GM12878 (cell line): ENCODE data around the gene AGMAT. TPM values are rescaled to one million over a fixed set of nuclear protein-coding genes. Genes with fewer than 3 reads are reported as not detected.

Source experiments
- ATF2 ChIP-seq: IDR thresholded peaks from 2 replicates; pipeline ENCODE4 v1.6.1; 2012; ENCODE audit warnings: low read length, inconsistent platforms
- ATF7 ChIP-seq: fragments of 450-650 bp; IDR thresholded peaks from 2 replicates; pipeline ENCODE4 v1.6.1; 2016; ENCODE audit warnings: low read depth, mild to moderate bottlenecking
- CBFB ChIP-seq: IDR thresholded peaks from 2 replicates; pipeline ENCODE4 v1.6.1; 2016; ENCODE audit warnings: antibody characterized with exemption, low read depth
- CTCF ChIP-seq, 3 experiments: IDR thresholded peaks in 2 of 3; conservative IDR thresholded peaks in 1 of 3; 2 replicates each; pipeline ENCODE4 v1.5.1; 2011; ENCODE audit warnings: low read depth in 3 of 3, low read length in 3 of 3, mild to moderate bottlenecking in 3 of 3, control low read depth in 2 of 3, moderate library complexity in 2 of 3, inconsistent platforms in 1 of 3, mixed read lengths in 1 of 3; ENCODE audit not compliant: control insufficient read depth in 2 of 3, insufficient read depth in 1 of 3; ENCODE audit errors: extremely low read depth in 1 of 3
- EP300 ChIP-seq, 2 experiments: fragments of 150-350 bp in 1 of 2; IDR thresholded peaks; 2 replicates each; pipeline ENCODE4 v1.6.1; 2011 to 2012; ENCODE audit warnings: low read depth in 2 of 2, low read length in 2 of 2, borderline replicate concordance in 1 of 2, improper control_type of control experiment in 1 of 2, inconsistent platforms in 1 of 2; ENCODE audit not compliant: control insufficient read depth in 1 of 2
- ETV6 ChIP-seq, 2 experiments: fragments of 450-650 bp in 1 of 2; IDR thresholded peaks in 1 of 2; conservative IDR thresholded peaks in 1 of 2; 2 replicates each; pipeline ENCODE4 v1.6.1; 2014; ENCODE audit warnings: antibody characterized with exemption in 1 of 2, borderline replicate concordance in 1 of 2, low read depth in 1 of 2, mild to moderate bottlenecking in 1 of 2, moderate library complexity in 1 of 2
- IKZF1 ChIP-seq: fragments of 450-650 bp; conservative IDR thresholded peaks from 2 replicates; pipeline ENCODE4 v1.6.1; 2017; ENCODE audit warnings: antibody characterized with exemption, mild to moderate bottlenecking
- KDM1A ChIP-seq: fragments of 200-600 bp; sonication (generic); IDR thresholded peaks from 2 replicates; pipeline ENCODE4 v1.6.1; 2016; ENCODE audit warnings: borderline replicate concordance
- MYC ChIP-seq: IDR thresholded peaks from 2 replicates; pipeline ENCODE4 v1.6.1; 2011; ENCODE audit warnings: mild to moderate bottlenecking, low read length, moderate library complexity, inconsistent platforms; ENCODE audit not compliant: insufficient read depth, insufficient replicate concordance, insufficient read length, severe bottlenecking
- NR2C2 ChIP-seq: IDR thresholded peaks from 2 replicates; pipeline ENCODE4 v1.6.1; 2011; ENCODE audit warnings: borderline replicate concordance, low read depth; ENCODE audit not compliant: control insufficient read depth, insufficient read length
- POLR2A ChIP-seq: IDR thresholded peaks from 2 replicates; pipeline ENCODE4 v1.6.1; 2011; ENCODE audit warnings: low read depth, mild to moderate bottlenecking, low read length
- PRDM15 ChIP-seq: fragments of 450-650 bp; formaldehyde crosslinking; IDR thresholded peaks from 2 replicates; pipeline ENCODE4 v1.4.0; 2020; ENCODE audit warnings: mild to moderate bottlenecking, moderate library complexity
- SRF ChIP-seq, 2 experiments: IDR thresholded peaks; 2 replicates each; pipeline ENCODE4 v1.6.1; 2011; ENCODE audit warnings: low read depth in 2 of 2, low read length in 2 of 2, mild to moderate bottlenecking in 1 of 2, moderate library complexity in 1 of 2
- TBL1XR1 ChIP-seq: IDR thresholded peaks from 2 replicates; pipeline ENCODE4 v1.6.1; 2012; ENCODE audit warnings: low read depth, low read length, improper control_type of control experiment
- polyA plus RNA-seq, 11 experiments: library from polyadenylated mRNA; depleted of rRNA in 4 of 11; unstranded in 6 of 11; stranded (reverse) in 5 of 11; fragments of >200 nt; fragmentation: Nextera tagmentation in 4 of 11; fragmentation: Illumina TruSeq in 1 of 11; extraction: Ambion mirVana in 4 of 11; extraction: Trizol in 1 of 11; gene quantifications; 1 replicate in 1 of 11; 2 replicates in 10 of 11; pipeline versions ENCODE4 v1.2.1 to v1.2.3, GENCODE V29; 2011 to 2016; ENCODE audit warnings: inconsistent platforms in 2 of 11, missing spikeins in 2 of 11, low read depth in 1 of 11
- total RNA-seq, 4 experiments: library from RNA; depleted of rRNA in 3 of 4; stranded (reverse); fragments of >200 nt in 3 of 4; fragmentation: Illumina TruSeq in 1 of 4; extraction: Trizol in 1 of 4; gene quantifications; 2 replicates each; pipeline versions ENCODE4 v1.2.1 to v1.2.3, GENCODE V29; 2013 to 2021
- TF ChIP-seq, protein P1 (sequence below): IDR thresholded peaks from 2 replicates; pipeline ENCODE4 v1.6.1; 2011; ENCODE audit warnings: borderline replicate concordance, low read depth, mild to moderate bottlenecking, moderate library complexity, mixed read lengths, low read length; ENCODE audit not compliant: insufficient read depth; ENCODE audit errors: extremely low read length
- TF ChIP-seq, protein P2 (sequence below): fragments of 450-650 bp; IDR thresholded peaks from 2 replicates; pipeline ENCODE4 v1.6.1; 2017; ENCODE audit warnings: borderline replicate concordance
- TF ChIP-seq, protein P3 (sequence below): fragments of 450-650 bp; IDR thresholded peaks from 2 replicates; pipeline ENCODE4 v1.6.1; 2014; ENCODE audit warnings: mild to moderate bottlenecking

The AGMAT gene
- total and polyA plus RNA-seq, 10 of the 15 experiments (the other 5 are each of a cell fraction or from before 2014, with no cell fraction given) = 0.47 to 7.9 (median 4.7) TPM

- no peak for TF ChIP-seq ATF2
- no peak for TF ChIP-seq CBFB
- TF ChIP-seq ETV6 (conservative IDR thresholded peaks at IDR 0.05 in 1 of 2, IDR thresholded peaks at IDR 0.05 in 1 of 2; ENCODE audit: borderline replicate concordance in 1 of 2, low read depth in 1 of 2) = no peak
- peak; percentile 68; the same call in 1 of the 2 replicates for TF ChIP-seq TBL1XR1
- no peak for TF ChIP-seq CTCF (IDR thresholded peaks at IDR 0.05 in 2 of 3, conservative IDR thresholded peaks at IDR 0.05 in 1 of 3; ENCODE audit: control insufficient read depth in 2 of 3, extremely low read depth in 1 of 3, insufficient read depth in 1 of 3, low read depth in 3 of 3, low read length in 3 of 3)
- TF ChIP-seq, protein P1, sequence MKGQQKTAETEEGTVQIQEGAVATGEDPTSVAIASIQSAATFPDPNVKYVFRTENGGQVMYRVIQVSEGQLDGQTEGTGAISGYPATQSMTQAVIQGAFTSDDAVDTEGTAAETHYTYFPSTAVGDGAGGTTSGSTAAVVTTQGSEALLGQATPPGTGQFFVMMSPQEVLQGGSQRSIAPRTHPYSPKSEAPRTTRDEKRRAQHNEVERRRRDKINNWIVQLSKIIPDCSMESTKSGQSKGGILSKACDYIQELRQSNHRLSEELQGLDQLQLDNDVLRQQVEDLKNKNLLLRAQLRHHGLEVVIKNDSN = no peak
- TF ChIP-seq PRDM15 = no peak
- TF ChIP-seq EP300 (IDR thresholded peaks at IDR 0.05; ENCODE audit: borderline replicate concordance in 1 of 2, control insufficient read depth in 1 of 2, low read depth in 2 of 2, low read length in 2 of 2) = peak in 1 of 2 experiments; percentile 20; a peak in 1 of 4 replicates
- TF ChIP-seq POLR2A = peak; percentile 36; the same call in 1 of the 2 replicates
- TF ChIP-seq, protein P2, sequence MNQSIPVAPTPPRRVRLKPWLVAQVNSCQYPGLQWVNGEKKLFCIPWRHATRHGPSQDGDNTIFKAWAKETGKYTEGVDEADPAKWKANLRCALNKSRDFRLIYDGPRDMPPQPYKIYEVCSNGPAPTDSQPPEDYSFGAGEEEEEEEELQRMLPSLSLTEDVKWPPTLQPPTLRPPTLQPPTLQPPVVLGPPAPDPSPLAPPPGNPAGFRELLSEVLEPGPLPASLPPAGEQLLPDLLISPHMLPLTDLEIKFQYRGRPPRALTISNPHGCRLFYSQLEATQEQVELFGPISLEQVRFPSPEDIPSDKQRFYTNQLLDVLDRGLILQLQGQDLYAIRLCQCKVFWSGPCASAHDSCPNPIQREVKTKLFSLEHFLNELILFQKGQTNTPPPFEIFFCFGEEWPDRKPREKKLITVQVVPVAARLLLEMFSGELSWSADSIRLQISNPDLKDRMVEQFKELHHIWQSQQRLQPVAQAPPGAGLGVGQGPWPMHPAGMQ = no peak
- no peak for TF ChIP-seq NR2C2
- no peak for TF ChIP-seq MYC
- TF ChIP-seq IKZF1 = no peak
- TF ChIP-seq, protein P3, sequence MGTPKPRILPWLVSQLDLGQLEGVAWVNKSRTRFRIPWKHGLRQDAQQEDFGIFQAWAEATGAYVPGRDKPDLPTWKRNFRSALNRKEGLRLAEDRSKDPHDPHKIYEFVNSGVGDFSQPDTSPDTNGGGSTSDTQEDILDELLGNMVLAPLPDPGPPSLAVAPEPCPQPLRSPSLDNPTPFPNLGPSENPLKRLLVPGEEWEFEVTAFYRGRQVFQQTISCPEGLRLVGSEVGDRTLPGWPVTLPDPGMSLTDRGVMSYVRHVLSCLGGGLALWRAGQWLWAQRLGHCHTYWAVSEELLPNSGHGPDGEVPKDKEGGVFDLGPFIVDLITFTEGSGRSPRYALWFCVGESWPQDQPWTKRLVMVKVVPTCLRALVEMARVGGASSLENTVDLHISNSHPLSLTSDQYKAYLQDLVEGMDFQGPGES = no peak
- no peak for TF ChIP-seq SRF (IDR thresholded peaks at IDR 0.05; ENCODE audit: low read depth in 2 of 2, low read length in 2 of 2)
- TF ChIP-seq KDM1A = no peak
- TF ChIP-seq ATF7 = peak; percentile 51; the same call in 1 of the 2 replicates
These were observed 60.4 kb downstream of the AGMAT start (continued) for GRCh38 chr1:15524283-15525049.
